MM.1S (cell line): ENCODE data around the gene SMURF2.

ENCODE experiments used
- DNase-seq: peaks from one replicate; pipeline ENCODE4 v3.0.0-alpha.2; 2015
- H2AFZ ChIP-seq: fragments of 300-600 bp; sonication (generic); 2 replicates; pipeline ENCODE4 v1.6.0; 2016; ENCODE audit warnings: antibody characterized with exemption, low read length
- H3F3A ChIP-seq: fragments of 300-600 bp; sonication (generic); 2 replicates; pipeline ENCODE4 v1.6.1; 2016; ENCODE audit warnings: mild to moderate bottlenecking, antibody characterized with exemption, low read length, moderate library complexity, mixed read lengths; ENCODE audit not compliant: insufficient read depth
- H3K27ac ChIP-seq: fragments of 300-600 bp; sonication (generic); 2 replicates; pipeline ENCODE4 v1.5.1; 2016; ENCODE audit warnings: mild to moderate bottlenecking, low read length
- H3K27me3 ChIP-seq: fragments of 300-600 bp; sonication (generic); replicated peaks from 2 replicates; pipeline ENCODE4 v1.6.0; 2016; ENCODE audit warnings: low read length; ENCODE audit not compliant: insufficient read depth
- H3K36me3 ChIP-seq: fragments of 300-600 bp; sonication (generic); replicated peaks from 2 replicates; pipeline ENCODE4 v1.6.1; 2016; ENCODE audit warnings: mild to moderate bottlenecking, low read length, mixed read lengths; ENCODE audit not compliant: insufficient read depth
- H3K4me1 ChIP-seq: fragments of 300-600 bp; sonication (generic); 2 replicates; pipeline ENCODE4 v1.6.1; 2016; ENCODE audit warnings: low read length, mixed read lengths
- H3K4me2 ChIP-seq: fragments of 300-600 bp; sonication (generic); 2 replicates; pipeline ENCODE4 v1.6.0; 2016; ENCODE audit warnings: low read depth, low read length
- H3K4me3 ChIP-seq: fragments of 300-600 bp; sonication (generic); 2 replicates; pipeline ENCODE4 v1.5.1; 2016; ENCODE audit warnings: low read length, mixed read lengths
- H3K79me2 ChIP-seq: fragments of 300-600 bp; sonication (generic); 2 replicates; pipeline ENCODE4 v1.6.1; 2016; ENCODE audit warnings: mixed run types, low read length, mixed read lengths
- H3K9ac ChIP-seq: fragments of 300-600 bp; sonication (generic); 2 replicates; pipeline ENCODE4 v1.6.1; 2016; ENCODE audit warnings: low read length, mixed read lengths
- H3K9me2 ChIP-seq: fragments of 300-600 bp; sonication (generic); replicated peaks from 2 replicates; pipeline ENCODE4 v1.6.1; 2016; ENCODE audit warnings: mild to moderate bottlenecking, low read length, mixed read lengths; ENCODE audit not compliant: insufficient read depth
- H3K9me3 ChIP-seq: fragments of 300-600 bp; sonication (generic); replicated peaks from 2 replicates; pipeline ENCODE4 v1.6.1; 2016; ENCODE audit warnings: mild to moderate bottlenecking, low read length, mixed read lengths; ENCODE audit not compliant: insufficient read depth
- H4K20me1 ChIP-seq: fragments of 300-600 bp; sonication (generic); 2 replicates; pipeline ENCODE4 v1.6.1; 2016; ENCODE audit warnings: mild to moderate bottlenecking, low read length, moderate library complexity, mixed read lengths; ENCODE audit not compliant: insufficient read depth
- EZH2 ChIP-seq: fragments of 300-600 bp; sonication (generic); optimal IDR thresholded peaks from 2 replicates; pipeline ENCODE3; 2017; ENCODE audit warnings: low read depth, mild to moderate bottlenecking, antibody characterized with exemption, low read length, mixed read lengths
- EZH2phosphoT487 ChIP-seq: fragments of 300-600 bp; sonication (generic); IDR thresholded peaks from 2 replicates; pipeline ENCODE4 v1.6.1; 2018; ENCODE audit warnings: antibody characterized with exemption, low read length
- TF ChIP-seq, protein P1 (sequence below): fragments of 300-600 bp; sonication (generic); IDR thresholded peaks from 2 replicates; pipeline ENCODE4 v1.5.1; 2016; ENCODE audit warnings: antibody characterized with exemption, low read length, mixed read lengths

SMURF2 gene

GRCh38 chr17:64531955-64532371, 130.1 kb downstream of the SMURF2 start:
- no peak overlapping the region for H2AFZ ChIP-seq
- no peaks in the 10 kb centered on the region for H3K79me2 ChIP-seq
- H3K4me1 ChIP-seq: no peaks in the 10 kb centered on the region
- no peaks in the 10 kb centered on the region for H4K20me1 ChIP-seq
- H3K27me3 ChIP-seq: no peaks in the 10 kb centered on the region
- no peaks in the 10 kb centered on the region for H3K9me2 ChIP-seq
- H3K4me3 ChIP-seq: no peak overlapping the region
- H3K9ac ChIP-seq: no peak overlapping the region
- peaks cover 5% of the 10 kb centered on the region; the same call in 1 of the 2 replicates for H3K36me3 ChIP-seq
- H3K27ac ChIP-seq: no peak overlapping the region
- no peak for DNase-seq
- TF ChIP-seq, protein P1, sequence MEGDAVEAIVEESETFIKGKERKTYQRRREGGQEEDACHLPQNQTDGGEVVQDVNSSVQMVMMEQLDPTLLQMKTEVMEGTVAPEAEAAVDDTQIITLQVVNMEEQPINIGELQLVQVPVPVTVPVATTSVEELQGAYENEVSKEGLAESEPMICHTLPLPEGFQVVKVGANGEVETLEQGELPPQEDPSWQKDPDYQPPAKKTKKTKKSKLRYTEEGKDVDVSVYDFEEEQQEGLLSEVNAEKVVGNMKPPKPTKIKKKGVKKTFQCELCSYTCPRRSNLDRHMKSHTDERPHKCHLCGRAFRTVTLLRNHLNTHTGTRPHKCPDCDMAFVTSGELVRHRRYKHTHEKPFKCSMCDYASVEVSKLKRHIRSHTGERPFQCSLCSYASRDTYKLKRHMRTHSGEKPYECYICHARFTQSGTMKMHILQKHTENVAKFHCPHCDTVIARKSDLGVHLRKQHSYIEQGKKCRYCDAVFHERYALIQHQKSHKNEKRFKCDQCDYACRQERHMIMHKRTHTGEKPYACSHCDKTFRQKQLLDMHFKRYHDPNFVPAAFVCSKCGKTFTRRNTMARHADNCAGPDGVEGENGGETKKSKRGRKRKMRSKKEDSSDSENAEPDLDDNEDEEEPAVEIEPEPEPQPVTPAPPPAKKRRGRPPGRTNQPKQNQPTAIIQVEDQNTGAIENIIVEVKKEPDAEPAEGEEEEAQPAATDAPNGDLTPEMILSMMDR: no peak
- TF ChIP-seq EZH2: no peak
- H3K4me2 ChIP-seq: no peak overlapping the region
- H3K9me3 ChIP-seq: no peaks in the 10 kb centered on the region
- no peaks in the 10 kb centered on the region for H3F3A ChIP-seq

DNA sequence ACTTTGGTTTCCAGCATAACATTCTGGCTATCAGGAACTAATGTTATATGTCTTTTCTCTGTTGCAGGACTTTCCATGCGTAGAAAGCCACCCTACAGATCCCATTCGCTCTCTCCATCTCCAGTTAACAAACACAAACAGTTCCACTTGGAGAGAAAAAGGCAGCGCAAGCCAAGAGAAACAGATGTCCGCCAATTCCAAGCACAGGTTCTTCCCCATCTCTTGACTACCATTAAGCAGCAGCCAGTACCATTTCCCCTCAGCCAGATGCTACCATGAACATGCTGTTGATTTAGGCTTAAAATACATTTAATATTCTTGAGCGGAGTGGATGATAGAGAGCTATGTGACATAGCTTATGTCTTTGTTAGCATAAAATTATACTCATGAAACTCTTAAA, 132.9 kb downstream of the SMURF2 start:
- Histone ChIP-seq H3K4me2 (no peak overlapping the region), H3K9me2 (no peaks in the 10 kb centered on the region), H4K20me1 (no peaks in the 10 kb centered on the region), H3F3A (no peaks in the 10 kb centered on the region), H3K4me1 (no peaks in the 10 kb centered on the region), H3K9me3 (no peaks in the 10 kb centered on the region), H3K36me3 (peaks cover 15% of the 10 kb centered on the region), H3K79me2 (no peaks in the 10 kb centered on the region), H3K27ac (no peak overlapping the region), H3K27me3 (no peaks in the 10 kb centered on the region), H2AFZ (no peak overlapping the region), H3K4me3 (no peak overlapping the region), H3K9ac (no peak overlapping the region)
- DNase-seq: no peak
- TF ChIP-seq, protein P1: no peak
- TF ChIP-seq EZH2phosphoT487 (no peak), EZH2 (no peak)

DNA sequence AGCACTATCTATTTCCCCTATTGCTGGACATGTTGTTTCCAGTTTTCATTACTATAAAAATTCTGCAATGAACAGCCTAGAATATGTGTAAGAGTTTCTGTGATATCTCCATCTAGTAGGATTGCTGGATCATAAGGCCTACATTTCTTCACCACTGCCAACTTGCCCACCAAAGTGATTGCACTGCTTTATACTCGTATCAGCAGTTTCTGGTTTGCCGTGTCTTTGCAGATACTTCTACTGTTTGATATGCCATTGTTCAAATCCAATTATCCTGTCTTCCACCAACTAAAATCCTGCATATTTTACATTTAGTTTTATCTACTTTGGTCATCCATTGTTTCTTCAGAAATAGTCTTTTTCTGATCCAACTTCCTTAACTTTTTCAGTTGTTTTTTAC, 134.2 kb downstream of the SMURF2 start:
- H3K36me3 ChIP-seq: peaks cover 18% of the 10 kb centered on the region
- no peak for TF ChIP-seq EZH2phosphoT487
- no peak for TF ChIP-seq EZH2
- TF ChIP-seq, protein P1: no peak
- H3K79me2 ChIP-seq: no peaks in the 10 kb centered on the region
- H3K9ac ChIP-seq: no peak overlapping the region
- H3K9me3 ChIP-seq: no peaks in the 10 kb centered on the region
- no peaks in the 10 kb centered on the region for H3K9me2 ChIP-seq
- H2AFZ ChIP-seq: no peak overlapping the region
- DNase-seq: no peak
- no peaks in the 10 kb centered on the region for H3K27me3 ChIP-seq
- H3K27ac ChIP-seq: no peak overlapping the region
- no peak overlapping the region for H3K4me3 ChIP-seq
- no peaks in the 10 kb centered on the region for H3K4me1 ChIP-seq
- no peaks in the 10 kb centered on the region for H4K20me1 ChIP-seq
- H3K4me2 ChIP-seq: no peak overlapping the region
- H3F3A ChIP-seq: no peaks in the 10 kb centered on the region
